Measurements from ENCODE around the gene FFAR2.
"Not testable (repeated sequence)": the region's sequence is repeated elsewhere in the genome, so short reads cannot be mapped to it uniquely, and the experiment has no call there.

FFAR2 gene

DNA sequence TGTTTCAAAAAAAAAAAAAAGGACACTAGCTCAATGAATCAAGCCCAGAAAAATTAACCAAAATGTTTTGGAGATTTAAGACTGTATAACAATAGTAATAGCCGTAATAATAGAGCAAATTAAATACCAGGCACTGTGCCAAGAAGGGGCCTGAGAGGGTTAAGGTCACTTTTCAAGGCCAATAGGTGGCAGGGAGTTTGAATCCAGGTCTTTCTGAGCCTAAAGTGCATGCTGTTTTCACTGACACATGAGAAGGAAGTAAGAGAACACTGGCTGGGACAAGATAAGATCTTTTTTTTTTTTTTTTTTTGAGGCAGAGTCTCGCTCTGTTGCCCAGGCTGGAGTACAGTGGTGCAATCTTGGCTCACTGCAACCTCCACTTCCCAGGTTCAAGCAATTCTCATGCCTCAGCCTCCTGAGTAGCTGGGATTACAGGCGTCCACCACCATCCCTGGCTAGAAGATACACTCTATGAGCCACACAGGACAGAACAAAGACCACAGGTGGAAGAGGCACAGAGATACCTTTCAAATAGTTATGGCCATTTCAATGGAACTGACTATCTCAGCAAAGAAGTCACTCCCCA lies 7.7 kb downstream of the FFAR2 start:
- DNase-seq (ENCODE audit: low read depth), result no peak

DNA sequence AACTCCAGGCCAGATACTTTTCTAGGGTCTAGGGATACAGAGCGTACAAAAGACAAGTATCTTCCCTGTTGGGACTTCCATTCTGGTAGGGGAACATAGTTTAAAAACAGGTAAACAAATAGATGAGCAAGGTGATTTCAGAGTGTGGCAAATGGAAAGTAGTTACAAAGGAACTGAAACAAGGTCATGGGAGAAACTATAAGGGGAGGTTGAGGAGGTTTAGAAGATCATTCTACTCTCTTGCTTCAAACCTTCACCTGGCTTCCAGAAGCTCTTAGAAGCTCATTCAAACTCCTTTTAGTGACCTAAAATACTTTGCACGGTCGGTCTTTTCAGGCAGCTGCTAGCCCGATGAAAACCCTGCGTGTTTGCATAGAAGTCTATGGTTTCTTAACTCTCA lies 9.1 kb downstream of the FFAR2 start:
- DNase-seq (ENCODE audit: low read depth), result no peak

DNA sequence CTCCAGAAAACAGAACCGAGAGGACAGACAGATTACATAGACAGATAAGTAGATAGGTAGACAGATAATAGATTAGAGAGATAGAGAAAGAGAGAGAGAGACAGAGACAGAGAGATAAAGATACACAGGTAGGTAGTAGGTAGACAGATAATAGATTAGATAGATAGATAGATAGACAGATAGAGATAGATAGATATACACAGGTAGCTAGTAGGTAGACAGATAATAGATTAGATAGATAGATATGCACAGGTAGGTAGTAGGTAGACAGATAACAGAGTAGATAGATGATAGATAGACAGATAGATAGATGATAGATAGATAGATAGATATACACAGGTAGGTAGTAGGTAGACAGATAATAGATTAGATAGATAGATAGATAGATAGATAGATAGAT lies 10.1 kb downstream of the FFAR2 start:
- DNase-seq (ENCODE audit: low read depth), result no peak

DNA sequence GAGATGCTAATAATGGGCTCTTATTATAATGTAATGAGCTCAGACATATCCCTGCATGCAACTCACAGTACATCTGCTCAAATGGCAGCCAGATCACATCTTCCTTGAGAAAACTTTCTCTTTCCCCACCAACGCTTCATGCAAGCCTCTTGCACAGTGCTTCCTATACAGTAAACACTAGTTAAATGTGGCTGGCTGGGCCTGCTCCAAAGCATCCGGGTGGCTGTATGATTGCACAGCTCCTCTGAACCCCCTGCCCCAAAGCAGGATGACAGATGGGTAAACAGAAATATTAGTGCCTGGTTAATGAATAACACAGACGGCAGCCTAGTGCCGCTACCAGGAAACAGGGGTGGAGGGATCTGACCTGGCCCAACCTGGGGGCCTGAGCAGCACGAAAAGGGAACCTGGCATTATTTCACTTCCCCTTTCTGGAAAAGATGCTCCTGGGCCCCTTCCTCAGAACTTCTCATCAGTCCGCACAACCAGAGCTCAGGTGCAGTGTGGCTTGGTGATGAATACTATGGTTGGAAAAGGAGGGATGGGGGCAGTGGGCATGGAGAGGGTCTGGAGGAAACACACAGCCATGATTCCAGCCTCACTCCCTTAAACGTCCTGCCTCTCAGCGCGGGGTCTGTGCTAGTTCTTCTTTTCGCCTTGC lies 10.8 kb downstream of the FFAR2 start:
- DNase-seq (ENCODE audit: low read depth), result no peak

DNA sequence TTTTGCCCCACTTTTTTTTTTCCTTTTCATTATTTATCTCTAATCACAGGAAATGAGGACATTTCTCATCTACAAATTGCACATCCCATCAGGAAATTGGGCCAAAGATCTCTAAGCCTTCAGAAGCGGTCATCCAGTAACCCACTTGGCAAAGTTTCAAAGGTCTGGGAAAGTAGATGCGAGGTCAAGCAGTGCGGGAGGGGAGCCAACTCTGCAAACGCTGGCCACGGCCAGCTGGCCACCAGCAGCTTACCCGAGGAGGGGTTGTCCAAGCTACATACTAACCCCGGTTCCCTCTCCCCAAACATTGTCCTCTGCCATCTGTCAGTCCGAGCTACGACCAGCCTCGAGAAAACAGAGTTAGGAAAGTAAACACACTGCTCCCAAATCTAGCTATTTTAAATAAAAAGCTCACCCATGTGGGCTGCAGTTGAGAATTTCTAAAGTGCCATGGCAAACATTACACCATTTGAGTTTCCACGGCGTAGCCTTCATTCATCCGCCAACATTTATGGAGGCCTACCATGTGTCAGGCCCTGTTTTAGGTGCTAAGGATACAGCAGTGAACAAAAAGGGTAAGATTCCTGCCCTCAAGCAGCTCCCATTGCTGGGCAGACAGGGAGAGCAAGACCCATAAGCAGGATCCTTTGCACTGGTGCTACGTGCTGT lies 11.5 kb downstream of the FFAR2 start:
- no peak for DNase-seq (ENCODE audit: low read depth)

DNA sequence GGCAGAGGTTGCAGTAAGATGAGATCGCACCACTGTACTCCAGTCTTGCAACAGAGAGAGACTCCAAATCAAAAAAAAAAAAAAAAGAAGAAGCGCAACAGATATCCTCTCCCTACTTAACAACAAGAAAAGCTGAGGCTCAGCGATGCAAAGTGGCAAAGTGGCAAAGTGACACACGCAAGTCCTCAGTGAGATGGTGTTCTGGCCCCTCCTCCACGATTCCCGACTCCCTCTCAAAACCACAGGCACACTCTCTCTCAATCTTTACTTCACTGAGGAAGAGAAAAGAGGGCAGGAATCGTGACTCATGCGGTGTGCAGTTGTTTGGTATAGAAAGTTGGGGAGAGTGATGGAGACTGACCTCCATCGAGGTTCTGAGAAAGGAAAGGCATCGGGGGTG lies 12.6 kb downstream of the FFAR2 start:
- no peak for DNase-seq (ENCODE audit: low read depth)

DNA sequence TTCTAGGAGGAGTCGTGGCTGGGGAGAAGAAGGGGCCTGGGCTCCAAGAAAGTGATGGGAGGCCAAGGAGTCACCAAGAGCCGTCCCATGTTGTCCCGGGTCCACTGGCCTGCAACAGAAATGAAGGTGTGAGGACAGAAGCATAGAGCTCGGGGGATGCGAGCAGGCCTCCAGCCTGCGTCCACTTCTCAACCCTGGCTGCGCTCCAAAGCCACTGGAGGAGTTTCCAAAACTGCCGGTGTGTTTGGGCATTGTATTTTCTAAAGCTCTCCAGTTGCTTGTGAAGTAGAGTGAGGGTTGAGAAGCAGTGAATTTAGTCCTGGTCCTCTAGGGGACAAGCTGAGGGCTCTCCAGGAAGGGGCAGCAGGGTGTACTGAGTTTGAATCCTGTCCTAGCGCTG lies 13.0 kb downstream of the FFAR2 start:
- DNase-seq (ENCODE audit: low read depth), result no peak

DNA sequence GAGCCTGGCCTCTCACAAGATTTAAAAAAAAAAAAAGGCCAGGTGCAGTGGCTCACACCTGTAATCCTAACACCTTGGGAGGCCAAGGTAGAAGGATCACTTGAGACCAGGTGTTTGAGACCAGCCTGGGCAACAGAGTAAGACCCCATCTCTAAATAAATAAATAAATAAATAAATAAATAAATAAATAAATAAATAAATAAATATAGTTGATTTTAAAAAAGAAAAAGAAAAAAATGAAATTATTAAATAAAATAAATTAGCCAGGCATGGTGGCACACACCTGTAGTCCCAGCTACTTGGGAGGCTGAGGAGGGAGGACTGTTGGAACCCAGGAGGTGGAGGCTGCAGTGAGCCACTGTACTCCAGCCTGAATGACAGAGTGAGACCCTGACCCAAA lies 13.7 kb downstream of the FFAR2 start:
- DNase-seq (ENCODE audit: low read depth), result not testable (repeated sequence)

DNA sequence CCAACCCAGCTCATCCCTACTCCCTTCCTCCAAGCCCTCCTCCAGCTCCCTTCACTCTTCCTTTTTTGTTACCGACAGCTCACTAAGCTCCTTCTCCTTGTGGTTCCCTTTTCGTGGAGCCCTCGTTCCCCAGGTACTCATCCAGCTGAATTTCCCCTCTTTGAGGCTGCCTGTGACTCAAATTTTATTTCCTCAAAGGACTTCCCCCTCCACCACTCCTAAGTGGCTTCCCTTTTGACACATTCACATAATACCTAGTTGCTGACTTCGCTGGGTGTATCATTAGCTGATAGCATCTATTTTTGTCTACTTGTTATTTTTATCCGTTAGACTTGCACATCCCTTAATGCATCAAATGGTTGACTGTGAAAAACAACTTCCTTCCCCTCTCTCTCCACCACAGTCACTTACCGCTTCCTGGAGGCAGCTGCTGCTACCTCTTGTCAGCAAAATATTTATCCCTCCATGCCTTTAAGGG lies 14.5 kb downstream of the FFAR2 start:
- DNase-seq (ENCODE audit: low read depth), result no peak

DNA sequence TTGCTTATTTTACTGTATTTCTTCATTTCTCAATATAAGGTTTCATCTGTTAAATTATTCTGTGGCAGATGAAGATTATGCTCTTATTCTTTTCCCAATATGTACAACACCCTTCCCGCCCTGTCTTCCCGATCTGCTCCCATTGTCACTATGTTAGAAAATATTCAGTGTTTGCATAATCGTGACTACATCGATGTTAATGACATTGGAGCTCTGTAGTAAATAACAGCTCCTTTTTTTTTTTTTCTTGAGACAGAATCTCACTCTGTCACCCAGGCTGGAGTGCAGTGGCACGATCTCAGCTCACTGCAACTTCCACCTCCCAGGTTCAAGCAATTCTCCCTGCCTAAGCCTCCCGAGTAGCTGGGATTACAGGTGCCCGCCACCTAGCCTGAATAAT lies 14.9 kb downstream of the FFAR2 start:
- not testable (repeated sequence) for DNase-seq (ENCODE audit: low read depth)

DNA sequence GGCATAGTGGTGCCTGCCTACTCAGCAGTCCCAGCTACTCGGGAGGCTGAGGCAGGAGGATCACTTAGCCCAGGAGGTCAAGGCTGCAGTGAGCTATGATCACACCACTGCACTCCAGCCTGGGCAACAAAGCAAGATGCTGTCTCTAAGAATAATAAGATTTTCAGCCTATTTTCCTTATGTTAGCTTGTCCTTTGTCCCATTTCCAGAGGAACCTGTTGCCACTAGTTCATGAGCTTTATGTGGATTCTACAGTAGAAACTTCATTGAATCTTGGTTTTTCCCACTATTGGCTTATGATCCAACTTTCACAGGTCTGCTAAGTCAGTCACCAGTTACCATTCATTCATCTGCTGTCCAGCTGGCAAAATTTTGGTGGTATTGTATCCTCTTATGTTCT lies 18.2 kb downstream of the FFAR2 start:
- DNase-seq (ENCODE audit: low read depth), result no peak

DNA sequence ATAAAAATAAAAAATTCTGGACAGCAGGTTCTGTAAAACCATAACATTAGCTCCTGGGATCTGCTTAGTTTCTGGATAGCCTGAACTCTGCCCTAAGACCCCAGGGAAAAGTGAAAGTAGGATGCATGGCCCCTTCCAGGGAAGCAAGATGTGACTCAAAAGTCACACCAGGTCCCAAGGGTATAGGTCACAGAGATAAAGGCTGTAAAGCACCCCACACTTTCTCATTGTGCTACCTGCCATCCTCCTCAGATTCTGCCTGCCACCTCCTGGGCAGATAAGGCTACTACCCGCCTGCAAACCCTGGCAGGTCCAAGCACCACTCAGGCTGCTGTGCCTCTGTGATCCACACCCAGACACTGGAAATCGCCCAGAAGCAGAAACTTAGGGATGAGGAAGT lies 20.6 kb downstream of the FFAR2 start:
- DNase-seq (ENCODE audit: low read depth), result no peak

DNA sequence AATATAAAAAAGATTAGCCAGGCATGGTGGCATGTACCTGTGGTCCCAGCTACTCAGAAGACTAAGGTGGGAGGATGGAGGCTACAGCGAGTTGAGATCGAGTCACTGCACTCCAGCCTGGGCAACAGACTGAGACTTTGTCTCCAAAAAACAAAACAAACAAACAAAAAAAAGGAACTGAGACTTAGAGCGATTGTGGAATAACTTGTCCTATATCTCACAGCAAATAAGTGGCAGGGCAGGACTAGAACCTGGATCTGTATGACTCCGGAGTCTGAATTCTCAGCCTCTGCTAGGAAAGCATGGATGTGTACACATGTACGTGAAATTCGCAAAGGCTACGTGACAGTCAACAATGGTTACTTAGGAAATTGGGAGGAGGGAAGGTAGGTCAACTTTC lies 22.1 kb downstream of the FFAR2 start:
- no peak for DNase-seq (ENCODE audit: low read depth)

DNA sequence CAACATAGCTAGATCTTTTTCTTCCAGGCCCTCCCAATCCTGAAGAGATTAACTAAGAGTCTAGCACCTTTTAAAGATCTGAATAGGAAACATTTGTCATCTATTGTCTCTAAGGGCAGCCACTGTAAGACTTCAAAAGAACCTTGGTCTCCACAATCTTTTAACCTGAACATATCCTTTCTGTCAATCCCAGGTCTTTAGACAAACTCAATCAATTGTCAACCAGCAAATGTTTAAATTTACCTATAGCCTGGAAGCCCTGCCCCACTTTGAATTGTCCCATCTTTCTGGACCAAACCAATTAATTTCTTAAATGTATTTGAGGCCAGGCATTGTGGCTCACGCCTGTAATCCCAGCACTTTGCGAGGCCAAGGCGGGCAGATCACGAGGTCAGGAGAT lies 23.0 kb downstream of the FFAR2 start:
- DNase-seq (ENCODE audit: low read depth), result not testable (repeated sequence)

DNA sequence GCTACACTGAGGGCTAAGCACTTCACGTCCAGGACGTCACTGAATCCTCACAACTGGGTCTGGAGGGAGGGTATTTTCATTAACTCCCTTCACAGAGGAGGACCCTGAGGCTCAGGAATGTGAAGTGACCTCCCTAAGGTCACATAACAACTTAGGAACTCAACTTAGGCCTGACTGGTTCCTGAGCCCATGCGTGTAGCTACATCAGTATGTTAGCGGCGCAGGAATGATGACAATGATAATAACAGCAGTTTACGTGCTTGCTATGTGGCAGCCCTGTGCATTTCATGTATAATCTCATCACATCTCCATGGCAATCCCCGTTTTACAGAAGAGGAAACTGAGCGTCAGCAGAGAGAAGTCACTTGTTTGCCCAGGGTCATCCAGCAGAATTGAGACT lies 23.9 kb downstream of the FFAR2 start:
- no peak for DNase-seq (ENCODE audit: low read depth)

DNA sequence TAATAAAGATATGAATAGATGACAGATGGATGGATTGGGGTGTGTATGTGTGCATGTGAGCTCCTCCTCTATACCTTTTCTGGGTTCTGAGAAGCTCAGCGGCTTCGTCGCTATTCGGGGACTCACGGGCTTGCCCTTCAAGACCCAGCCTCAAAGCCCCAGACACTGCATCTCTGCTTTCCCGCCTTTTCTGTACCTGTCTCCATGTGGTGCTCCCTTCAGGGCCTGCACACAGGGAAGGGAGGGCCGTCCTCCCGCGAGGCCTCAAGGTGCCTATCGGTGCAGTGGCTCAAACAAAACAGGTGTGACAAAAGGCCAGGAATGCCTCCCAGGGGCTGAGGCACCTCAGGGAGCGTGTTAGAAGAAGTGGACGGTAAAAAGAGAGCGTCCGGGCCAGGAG lies 26.0 kb downstream of the FFAR2 start:
- no peak for DNase-seq (ENCODE audit: low read depth)

DNA sequence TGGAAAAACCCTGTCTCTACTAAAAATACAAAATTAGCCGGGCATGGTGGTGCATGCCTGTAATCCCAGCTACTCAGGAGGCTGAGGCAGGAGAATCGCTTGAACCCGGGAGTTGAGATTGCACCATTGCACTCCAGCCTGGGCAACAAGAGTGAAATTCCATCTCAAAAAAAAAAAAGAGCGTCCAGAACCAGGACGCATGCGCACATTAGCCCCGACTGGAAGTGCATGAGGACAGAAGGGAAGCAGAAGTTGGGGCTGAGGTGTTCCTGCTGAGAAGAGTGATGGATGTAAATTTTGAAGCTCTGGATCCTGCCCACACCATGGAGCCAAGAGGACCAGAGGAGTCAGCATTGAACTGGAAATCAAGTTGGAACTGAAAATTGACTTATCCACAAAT lies 26.5 kb downstream of the FFAR2 start:
- DNase-seq (ENCODE audit: low read depth), result not testable (repeated sequence)

DNA sequence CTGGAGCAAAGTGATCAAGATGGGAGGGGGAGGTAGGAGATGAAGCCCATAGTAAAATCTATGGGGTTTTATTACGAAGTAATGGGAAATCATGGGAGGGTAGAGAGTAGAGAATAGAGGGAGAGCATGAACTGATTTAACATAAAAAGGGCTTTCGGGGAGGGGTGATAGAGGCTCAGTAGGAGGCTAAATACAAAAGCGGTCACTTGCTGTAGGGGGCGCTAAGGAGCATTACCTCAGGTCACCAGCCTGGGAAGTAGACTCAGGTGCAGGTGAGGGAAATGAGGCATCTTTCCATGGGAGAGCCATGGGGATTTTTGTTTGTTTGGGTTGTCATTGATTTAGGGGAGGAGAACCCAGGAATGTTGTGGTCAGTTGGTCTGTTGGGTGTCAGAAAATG lies 28.1 kb downstream of the FFAR2 start:
- no peak for DNase-seq (ENCODE audit: low read depth)

DNA sequence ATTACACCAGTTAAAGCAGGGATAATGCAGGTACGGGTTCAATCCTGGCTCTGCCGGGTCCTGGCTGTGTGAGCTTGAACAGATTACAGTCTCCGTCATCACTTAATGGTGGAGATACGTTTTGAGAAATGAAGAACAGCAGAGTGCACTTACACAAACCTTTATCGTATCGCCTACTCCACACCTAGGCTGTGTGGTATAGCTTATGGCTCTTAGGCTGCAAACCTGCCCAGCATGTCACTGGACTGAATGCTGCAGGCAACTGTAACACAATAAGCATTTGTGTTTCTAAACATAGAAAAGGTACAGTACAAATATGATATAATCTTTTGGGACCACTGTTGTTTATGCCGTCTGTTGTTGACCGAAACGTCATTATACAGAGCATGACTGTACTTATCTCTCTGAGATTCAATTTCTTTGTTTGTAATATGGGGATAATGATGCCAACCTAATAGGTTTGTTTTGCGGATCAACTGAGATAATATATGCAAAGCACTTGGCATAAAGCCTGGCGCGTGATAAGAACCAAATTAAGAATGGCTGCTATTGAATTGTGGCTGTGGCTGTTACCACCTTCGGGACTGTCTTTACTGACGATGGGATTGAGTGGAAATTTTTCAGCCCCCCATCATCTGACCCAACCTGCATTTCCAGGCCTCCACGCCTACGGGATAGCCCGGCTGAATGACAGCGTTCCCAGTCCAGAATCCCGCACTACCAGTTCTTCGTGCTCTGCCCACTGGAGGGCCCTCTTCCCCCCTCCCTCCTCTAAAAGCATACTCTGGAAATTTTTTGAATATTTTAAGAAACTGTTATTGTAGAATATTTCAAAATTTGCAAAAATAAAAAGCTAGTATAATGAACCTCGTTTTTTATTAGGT lies 31.0 kb downstream of the FFAR2 start:
- DNase-seq (ENCODE audit: low read depth), result no peak

DNA sequence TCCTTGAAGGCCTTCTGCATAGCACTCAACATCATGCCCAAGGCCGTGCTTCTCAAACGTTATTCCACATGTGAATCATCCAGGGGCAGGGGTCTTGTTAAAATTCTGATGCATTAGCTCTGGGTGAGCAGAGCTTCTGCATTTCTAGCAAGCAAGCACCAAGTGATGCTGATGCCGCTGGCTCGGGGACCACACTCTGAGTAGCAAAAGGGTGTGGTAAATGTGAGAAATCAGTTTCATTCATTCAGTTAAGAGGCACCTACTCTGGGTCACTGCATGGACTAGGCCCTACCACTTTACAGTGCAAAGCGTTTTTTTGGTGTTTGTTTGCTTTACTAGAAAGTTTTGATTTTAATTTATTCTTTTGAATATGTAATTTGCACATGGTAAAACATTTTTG lies 35.0 kb downstream of the FFAR2 start:
- no peak for DNase-seq (ENCODE audit: low read depth)

DNA sequence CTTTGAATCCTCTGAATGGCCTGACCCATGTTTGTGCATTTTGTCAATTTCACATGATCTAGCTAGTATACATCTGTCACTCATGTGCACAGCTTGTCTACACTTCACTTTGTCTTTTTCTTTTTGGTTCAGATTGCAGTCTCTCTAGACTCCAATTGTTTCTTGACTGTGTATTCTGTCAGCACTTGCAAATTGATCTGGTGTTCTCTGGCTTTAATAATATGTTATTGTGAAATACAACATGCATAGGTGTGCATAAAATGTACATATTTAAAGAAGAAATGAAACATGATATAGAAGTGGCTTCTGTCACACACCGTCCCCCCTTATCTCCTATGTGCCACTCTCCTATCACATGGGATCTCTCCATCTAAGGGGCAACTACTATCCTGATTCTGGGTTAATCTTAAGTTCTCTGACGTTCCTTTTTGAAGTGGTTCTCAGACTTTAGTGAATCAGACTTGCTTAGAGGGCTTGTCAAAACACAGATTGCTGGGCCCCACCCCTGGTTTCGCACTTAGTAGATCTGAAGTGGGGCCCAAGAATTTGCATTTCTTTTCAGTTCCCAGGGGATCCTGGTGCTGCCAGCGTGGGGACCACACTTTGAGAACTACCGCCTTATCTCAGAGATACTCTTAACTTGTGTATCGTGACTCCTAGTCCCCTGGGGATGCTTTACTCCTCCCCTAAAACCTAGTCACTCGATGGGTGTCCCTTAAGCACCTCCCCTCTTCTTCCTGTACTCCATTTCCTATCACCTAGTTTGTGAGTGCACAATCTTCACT lies 36.4 kb downstream of the FFAR2 start:
- no peak for DNase-seq (ENCODE audit: low read depth)

DNA sequence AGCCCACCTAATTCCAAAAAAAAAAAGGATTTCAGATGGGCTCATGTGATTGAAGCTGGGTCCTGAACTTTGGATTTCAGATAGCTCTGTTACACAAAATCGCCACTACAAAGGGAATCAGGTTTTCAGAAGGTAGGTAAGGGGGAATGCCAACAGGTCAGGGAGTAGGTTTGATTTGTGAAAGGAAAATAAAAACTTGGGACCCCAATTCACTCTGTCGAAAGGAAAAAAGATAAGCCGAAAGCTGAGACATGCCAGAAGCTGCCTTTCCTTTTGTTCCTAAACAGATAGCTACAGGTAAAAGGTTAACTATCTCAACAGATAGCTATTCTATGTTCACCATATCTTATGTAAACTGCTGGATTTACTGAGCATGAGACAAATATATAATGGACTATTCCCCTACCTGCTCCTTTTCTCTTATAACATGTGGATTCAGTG lies 38.2 kb downstream of the FFAR2 start:
- DNase-seq (ENCODE audit: low read depth), result no peak
